Natural killer cell (primary cell): ENCODE results near the gene OIP5. TPM values are rescaled to one million over a fixed set of nuclear protein-coding genes. Genes with fewer than 3 reads are reported as not detected.

Experiments used
- ATAC-seq, 3 donors: fragments of 150-1000 bp in 2 of 3; fragments of 200-7000 bp in 1 of 3; cut with Tn5 transposase; 1 replicate in 1 of 3; 2 replicates in 2 of 3; pipeline ENCODE4 v1.10.0; 2021; ENCODE audit warnings: mild to moderate bottlenecking in 2 of 3, moderate library complexity in 2 of 3
- DNase-seq, 2 donors: peaks; one replicate each; pipeline versions ENCODE4 v3.0.0 to v3.0.0-alpha.2; 2013 to 2021; ENCODE audit warnings: mixed read lengths in 1 of 2
- H3K27ac ChIP-seq: one replicate; pipeline ENCODE4 v1.5.1; 2013; ENCODE audit warnings: mild to moderate bottlenecking, low read length
- H3K27me3 ChIP-seq: one replicate; pipeline ENCODE4 v1.6.1; 2013; ENCODE audit warnings: low read length; ENCODE audit not compliant: control insufficient read depth, insufficient read depth
- H3K36me3 ChIP-seq: one replicate; pipeline ENCODE4 v1.6.1; 2013; ENCODE audit warnings: low read length; ENCODE audit not compliant: control insufficient read depth, insufficient read depth
- H3K4me1 ChIP-seq: one replicate; pipeline ENCODE4 v1.6.1; 2013; ENCODE audit warnings: low read length; ENCODE audit not compliant: control insufficient read depth, insufficient read depth
- H3K4me3 ChIP-seq: one replicate; pipeline ENCODE4 v1.5.1; 2013; ENCODE audit warnings: low read length
- H3K9me3 ChIP-seq: one replicate; pipeline ENCODE4 v1.6.1; 2013; ENCODE audit warnings: low read length; ENCODE audit not compliant: control insufficient read depth, insufficient read depth
- H3K27ac Mint-ChIP-seq, 2 donors: one replicate each; pipeline ENCODE4 v1.8.0; 2022; ENCODE audit warnings: mild to moderate bottlenecking in 2 of 2, mixed read lengths in 2 of 2, moderate library complexity in 1 of 2
- H3K27me3 Mint-ChIP-seq, 2 donors: one replicate each; pipeline ENCODE4 v1.8.0; 2022; ENCODE audit warnings: low read depth in 2 of 2, mixed read lengths in 2 of 2
- H3K36me3 Mint-ChIP-seq: one replicate; pipeline ENCODE4 v1.8.0; 2022; ENCODE audit warnings: mixed read lengths
- H3K4me1 Mint-ChIP-seq, 2 donors: one replicate each; pipeline ENCODE4 v1.8.0; 2022; ENCODE audit warnings: mixed read lengths in 2 of 2
- H3K4me3 Mint-ChIP-seq: one replicate; pipeline ENCODE4 v1.8.0; 2022; ENCODE audit warnings: mild to moderate bottlenecking, moderate library complexity, mixed read lengths
- H3K9me3 Mint-ChIP-seq, 2 donors: one replicate each; pipeline ENCODE4 v1.8.0; 2022; ENCODE audit warnings: mixed read lengths in 2 of 2
- CTCF ChIP-seq: fragments of 200-600 bp; IDR thresholded peaks from one replicate; pipeline ENCODE4 v1.8.0; 2022; ENCODE audit warnings: antibody characterized with exemption
- WGBS: methylation state at CpG from one replicate; pipeline ENCODE4 v1.1.7; 2013; ENCODE audit warnings: missing lambda C conversion rate; ENCODE audit not compliant: insufficient coverage; 5-methylcytosine and 5-hydroxymethylcytosine counted together
- intact Hi-C: fragments of 100-400 bp; cut with micrococcal nuclease; formaldehyde crosslinking; loops from one replicate; pipeline ENCODE4 v1.14.2; 2022
- total RNA-seq, 4 donors: library from RNA; stranded (reverse); fragments of 120-200 nt in 1 of 4; gene quantifications; one replicate each; pipeline versions ENCODE4 v1.2.3 to v1.2.4, GENCODE V29; 2013 to 2022

Gene OIP5
- total RNA-seq, result under 1 TPM in 2 of 3 donors, not detected in 1; 0.29 to 0.64 TPM
- 0.59 TPM for total RNA-seq (2013)

DNA sequence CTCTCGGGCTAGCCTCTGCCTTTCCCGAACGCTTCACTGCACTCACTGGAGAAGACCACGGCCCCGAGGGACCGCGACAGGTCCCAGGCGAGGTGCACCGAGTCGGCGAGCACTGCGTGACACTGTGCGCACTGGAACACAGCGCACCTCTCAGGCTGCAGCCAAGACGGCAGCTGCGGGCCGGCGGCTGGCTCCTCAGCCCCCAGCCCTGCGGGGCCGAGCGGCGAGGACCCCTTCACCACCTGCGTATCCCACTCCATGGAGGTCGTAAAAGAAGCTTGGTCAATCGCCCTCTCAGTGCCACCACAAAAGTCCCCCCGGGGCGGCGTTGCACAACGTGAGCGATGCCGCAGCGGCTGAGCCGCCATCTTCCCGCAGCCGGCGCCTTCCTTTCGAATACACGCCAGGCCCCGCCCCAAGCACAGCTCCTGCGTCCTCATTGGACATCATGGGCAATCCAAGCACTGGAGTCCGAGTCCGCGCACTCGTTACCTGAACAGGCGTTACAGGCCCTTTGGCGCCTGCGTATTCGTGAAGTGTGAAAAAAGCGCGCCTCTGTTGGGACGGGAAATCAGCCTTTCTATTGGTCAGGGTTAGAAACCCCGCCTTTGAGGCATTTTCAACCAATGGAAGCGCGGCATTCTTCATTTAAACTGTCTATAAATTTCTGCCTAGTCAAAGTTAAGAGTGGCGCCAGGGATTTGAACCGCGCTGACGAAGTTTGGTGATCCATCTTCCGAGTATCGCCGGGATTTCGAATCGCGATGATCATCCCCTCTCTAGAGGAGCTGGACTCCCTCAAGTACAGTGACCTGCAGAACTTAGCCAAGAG is at the start of gene OIP5, which contains the start of gene NUSAP1:
Gene OIP5, minus strand, starts transcription at position 398 of the 832 bp plus-strand sequence. Its CDS starts 30 bp downstream, at position 368.
Gene NUSAP1, plus strand, starts transcription at position 688 of the 832 bp plus-strand sequence. Its CDS starts 77 bp downstream, at position 765.
- Histone ChIP-seq H3K4me3 (peak within 1 kb of the TSS; percentile 75), H3K9me3 (no peaks in the 10 kb centered on the region), H3K27me3 (no peaks in the 10 kb centered on the region), H3K27ac (peak within 1 kb of the TSS; percentile 46), H3K4me1 (peaks cover 12% of the 10 kb centered on the region), H3K36me3 (no peaks in the 10 kb centered on the region)
- intact Hi-C loops, result loop anchor here (1.0 to 2.0 kb wide), 3 partner anchors 49 to 216 kb away; partner anchors contain the start of genes INO80 and NDUFAF1
- WGBS, result under 1% methylated on average over 64 of the region's 64 CpGs
- peaks cover 26 to 27% of the 10 kb centered on the region in 2 donors for H3K4me1 Mint-ChIP-seq
- ATAC-seq (peak; percentile 95 to 99 (median 96)), DNase-seq (peak; percentile 93 to 99)
- peak; percentile 41 for TF ChIP-seq CTCF
- peak within 1 kb of the TSS; percentile 90 to 99 for H3K27ac Mint-ChIP-seq
- H3K27me3 Mint-ChIP-seq, result no peaks in the 10 kb centered on the region
- H3K9me3 Mint-ChIP-seq, result no peaks in the 10 kb centered on the region
- peak within 1 kb of the TSS; percentile 98 for H3K4me3 Mint-ChIP-seq
- H3K36me3 Mint-ChIP-seq, result no peaks in the 10 kb centered on the region

GRCh38 chr15:41377978-41378377 is 45.6 kb upstream of the OIP5 start:
- TF ChIP-seq CTCF, result no peak
- Histone ChIP-seq H3K27ac (no peak overlapping the region), H3K9me3 (no peaks in the 10 kb centered on the region), H3K36me3 (no peaks in the 10 kb centered on the region), H3K4me1 (no peaks in the 10 kb centered on the region), H3K27me3 (no peaks in the 10 kb centered on the region), H3K4me3 (no peak overlapping the region)
- no peak overlapping the region for H3K27ac Mint-ChIP-seq
- H3K4me1 Mint-ChIP-seq, result no peaks in the 10 kb centered on the region
- WGBS, result 98% methylated on average over 4 of the region's 4 CpGs
- H3K4me3 Mint-ChIP-seq, result no peak overlapping the region
- DNase-seq (no peak), ATAC-seq (no peak)
- H3K27me3 Mint-ChIP-seq, result no peaks in the 10 kb centered on the region
- H3K36me3 Mint-ChIP-seq, result no peaks in the 10 kb centered on the region
- H3K9me3 Mint-ChIP-seq, result no peaks in the 10 kb centered on the region
- intact Hi-C loops, result no loop called here

GRCh38 chr15:41367418-41367817 is 35.0 kb upstream of the OIP5 start:
- Mint-ChIP-seq H3K27ac (no peak overlapping the region), H3K4me1 (no peaks in the 10 kb centered on the region), H3K36me3 (no peaks in the 10 kb centered on the region), H3K4me3 (no peak overlapping the region), H3K9me3 (no peaks in the 10 kb centered on the region), H3K27me3 (no peaks in the 10 kb centered on the region)
- no peak for ATAC-seq
- DNase-seq, result no peak
- no peak overlapping the region for H3K4me3 ChIP-seq
- 97% methylated on average over 3 of the region's 3 CpGs for WGBS
- TF ChIP-seq CTCF, result no peak
- H3K27me3 ChIP-seq, result no peaks in the 10 kb centered on the region
- H3K9me3 ChIP-seq, result no peaks in the 10 kb centered on the region
- no peaks in the 10 kb centered on the region for H3K4me1 ChIP-seq
- no peaks in the 10 kb centered on the region for H3K36me3 ChIP-seq
- no peak overlapping the region for H3K27ac ChIP-seq
- intact Hi-C loops, result no loop called here
